ENCODE data around the gene STON2. TPM values are rescaled to one million over a fixed set of nuclear protein-coding genes. Genes with fewer than 3 reads are reported as not detected.

STON2 gene
- total RNA-seq, 1 donor from 2014 or later = 60.4 TPM

DNA sequence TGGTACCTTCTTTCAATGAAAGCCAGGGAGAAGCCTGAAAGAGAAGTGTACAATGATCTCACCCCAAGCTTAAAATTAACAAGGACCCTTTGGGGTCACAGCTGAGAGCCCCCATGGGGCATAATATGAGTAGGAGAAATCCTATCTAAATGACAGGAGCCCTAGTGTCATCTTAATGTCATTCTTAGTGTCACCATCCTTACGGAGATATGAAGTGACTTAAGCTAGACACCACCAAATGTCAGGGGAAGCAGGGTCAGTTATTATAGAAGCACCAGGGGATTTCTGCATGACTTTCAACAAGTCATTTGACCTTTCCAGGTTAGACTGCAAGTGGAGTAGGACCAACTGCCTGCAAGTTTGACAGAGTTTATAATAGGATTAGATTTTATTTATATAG lies 28.9 kb upstream of the STON2 start:
- peaks cover 19% of the 10 kb centered on the region for H3K4me1 Mint-ChIP-seq
- peaks cover 3% of the 10 kb centered on the region for H3K27me3 Mint-ChIP-seq (ENCODE audit: low read depth)
- H3K4me3 Mint-ChIP-seq = no peak overlapping the region
- no peaks in the 10 kb centered on the region for H3K36me3 Mint-ChIP-seq
- no peak for DNase-seq (ENCODE audit: low spot score in 2 of 2, unreplicated experiment in 2 of 2)
- TF ChIP-seq, protein P1, sequence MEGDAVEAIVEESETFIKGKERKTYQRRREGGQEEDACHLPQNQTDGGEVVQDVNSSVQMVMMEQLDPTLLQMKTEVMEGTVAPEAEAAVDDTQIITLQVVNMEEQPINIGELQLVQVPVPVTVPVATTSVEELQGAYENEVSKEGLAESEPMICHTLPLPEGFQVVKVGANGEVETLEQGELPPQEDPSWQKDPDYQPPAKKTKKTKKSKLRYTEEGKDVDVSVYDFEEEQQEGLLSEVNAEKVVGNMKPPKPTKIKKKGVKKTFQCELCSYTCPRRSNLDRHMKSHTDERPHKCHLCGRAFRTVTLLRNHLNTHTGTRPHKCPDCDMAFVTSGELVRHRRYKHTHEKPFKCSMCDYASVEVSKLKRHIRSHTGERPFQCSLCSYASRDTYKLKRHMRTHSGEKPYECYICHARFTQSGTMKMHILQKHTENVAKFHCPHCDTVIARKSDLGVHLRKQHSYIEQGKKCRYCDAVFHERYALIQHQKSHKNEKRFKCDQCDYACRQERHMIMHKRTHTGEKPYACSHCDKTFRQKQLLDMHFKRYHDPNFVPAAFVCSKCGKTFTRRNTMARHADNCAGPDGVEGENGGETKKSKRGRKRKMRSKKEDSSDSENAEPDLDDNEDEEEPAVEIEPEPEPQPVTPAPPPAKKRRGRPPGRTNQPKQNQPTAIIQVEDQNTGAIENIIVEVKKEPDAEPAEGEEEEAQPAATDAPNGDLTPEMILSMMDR (IDR thresholded peaks at IDR 0.05; ENCODE audit: unreplicated experiment) = no peak
- no peak overlapping the region for H3K27ac Mint-ChIP-seq
- no peaks in the 10 kb centered on the region for H3K9me3 Mint-ChIP-seq

DNA sequence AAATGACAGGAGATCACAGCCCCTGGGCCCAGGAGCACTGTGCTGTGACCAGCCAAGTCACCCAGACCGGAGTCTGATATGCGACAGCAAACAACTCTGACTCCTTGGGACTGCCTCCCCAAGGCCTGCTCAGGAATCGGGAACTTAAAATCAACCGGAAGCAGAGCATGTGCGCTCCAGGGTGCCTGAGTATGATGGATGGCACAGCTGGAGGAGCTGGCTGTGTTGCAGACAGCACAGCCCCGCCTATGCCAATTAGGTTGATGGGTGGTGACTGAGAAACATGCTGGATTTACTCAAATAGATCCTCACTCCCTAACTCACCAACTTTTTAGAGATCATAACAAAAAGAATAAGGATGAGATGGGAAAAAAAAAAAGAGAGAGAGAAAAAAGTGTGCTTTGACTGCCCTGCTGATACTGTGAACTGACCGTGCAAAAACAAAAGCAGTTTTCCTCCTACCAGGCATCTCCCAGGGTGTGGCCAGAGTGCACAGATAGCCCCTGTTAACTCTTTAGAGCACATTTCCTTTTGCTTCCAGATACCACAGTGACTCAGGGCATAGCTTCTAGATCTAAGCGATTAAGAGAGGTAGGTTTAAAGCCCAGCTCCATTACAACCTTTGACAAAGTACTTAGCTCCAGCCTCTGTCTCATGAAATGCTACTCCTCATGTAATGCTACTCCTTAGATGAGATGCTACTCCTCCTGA lies 27.4 kb upstream of the STON2 start:
- Mint-ChIP-seq H3K36me3 (no peaks in the 10 kb centered on the region), H3K27ac (no peak overlapping the region), H3K4me1 (peaks cover 15% of the 10 kb centered on the region), H3K27me3 (ENCODE audit: low read depth) (no peaks in the 10 kb centered on the region), H3K9me3 (no peaks in the 10 kb centered on the region), H3K4me3 (no peak overlapping the region)
- TF ChIP-seq, protein P1 (IDR thresholded peaks at IDR 0.05; ENCODE audit: unreplicated experiment) = no peak
- no peak for DNase-seq (ENCODE audit: low spot score in 2 of 2, unreplicated experiment in 2 of 2)

DNA sequence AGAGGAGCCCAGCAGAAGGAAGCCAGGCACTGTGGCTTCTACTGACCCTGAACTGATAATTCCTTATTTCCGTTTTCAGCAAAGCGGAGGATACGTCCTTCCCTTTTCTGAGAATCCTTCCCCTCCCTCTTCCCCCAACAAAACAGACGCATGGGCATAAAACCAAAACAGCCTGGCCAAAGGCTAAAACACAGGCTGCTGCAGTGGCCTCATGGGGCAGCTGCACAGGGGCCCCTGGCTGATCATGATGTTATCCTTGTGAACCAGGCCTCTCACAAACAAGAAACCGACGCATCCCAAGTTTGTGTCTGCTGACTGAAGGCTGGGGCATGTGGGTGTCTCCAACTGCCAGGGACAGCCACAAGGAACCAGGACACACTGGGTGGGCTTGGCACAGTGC lies 23.4 kb upstream of the STON2 start:
- Mint-ChIP-seq H3K27me3 (ENCODE audit: low read depth) (no peaks in the 10 kb centered on the region), H3K36me3 (peaks cover 3% of the 10 kb centered on the region), H3K4me1 (peaks cover 15% of the 10 kb centered on the region), H3K27ac (peak overlapping the region; percentile 47), H3K9me3 (peaks cover 2% of the 10 kb centered on the region), H3K4me3 (no peak overlapping the region)
- no peak for DNase-seq (ENCODE audit: low spot score in 2 of 2, unreplicated experiment in 2 of 2)
- TF ChIP-seq, protein P1 (IDR thresholded peaks at IDR 0.05; ENCODE audit: unreplicated experiment) = no peak

DNA sequence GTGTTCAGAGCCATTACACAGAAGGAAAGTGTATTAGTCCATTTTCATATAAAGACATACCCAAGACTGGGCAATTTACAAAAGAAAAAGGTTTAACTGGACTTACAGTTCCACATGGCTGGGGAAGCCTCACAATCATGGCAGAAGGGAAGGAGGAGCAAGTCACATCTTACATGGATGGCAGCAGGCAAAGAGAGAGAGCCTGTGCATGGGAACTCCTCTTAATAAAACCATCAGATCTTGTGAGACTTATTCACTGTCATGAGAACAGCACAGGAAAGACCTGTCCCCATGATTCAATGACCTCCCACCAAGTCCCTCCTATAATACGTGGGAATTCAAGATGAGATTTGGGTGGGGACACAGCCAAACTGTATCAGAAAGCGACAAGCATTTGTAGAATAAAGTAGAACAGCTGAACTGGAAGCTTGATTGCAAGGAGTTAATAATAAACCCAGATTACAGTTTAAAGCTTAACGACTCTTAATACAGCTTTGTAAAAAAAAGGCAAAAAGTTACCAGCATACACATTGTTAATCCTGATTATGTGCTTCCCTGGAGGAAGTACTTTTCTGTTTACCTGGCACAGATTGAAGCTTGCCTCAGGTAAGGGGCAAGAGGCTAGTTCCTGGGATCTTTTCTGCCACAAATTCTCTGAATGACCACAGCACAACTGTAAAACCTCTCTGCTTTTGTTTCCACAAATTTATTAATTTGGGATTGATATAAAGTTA lies 18.1 kb upstream of the STON2 start:
- Mint-ChIP-seq H3K27ac (no peak overlapping the region), H3K4me3 (no peak overlapping the region), H3K9me3 (peaks cover 12% of the 10 kb centered on the region), H3K27me3 (ENCODE audit: low read depth) (no peaks in the 10 kb centered on the region), H3K36me3 (peaks cover 10% of the 10 kb centered on the region), H3K4me1 (peaks cover under 1% of the 10 kb centered on the region)
- TF ChIP-seq, protein P1 (IDR thresholded peaks at IDR 0.05; ENCODE audit: unreplicated experiment) = no peak
- DNase-seq (ENCODE audit: low spot score in 2 of 2, unreplicated experiment in 2 of 2) = no peak

DNA sequence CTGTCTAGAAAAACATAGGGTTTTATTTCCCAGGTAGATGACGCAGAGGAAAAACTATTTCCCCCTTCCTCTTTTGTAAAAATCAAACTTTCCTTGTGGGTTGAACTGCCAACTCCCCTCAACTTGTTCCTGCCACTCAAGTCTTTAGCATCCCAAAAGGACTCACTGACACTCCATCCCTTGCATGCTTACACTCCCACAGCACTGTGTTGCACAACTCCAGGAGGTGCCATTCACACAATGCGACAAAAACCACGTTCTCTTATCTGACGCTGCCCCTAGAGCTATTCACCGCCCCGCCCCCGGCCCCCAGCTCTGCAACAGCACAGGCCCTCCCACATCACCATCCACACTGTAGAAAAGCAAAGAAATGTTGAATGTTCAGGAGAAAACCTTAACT lies 16.9 kb upstream of the STON2 start:
- Mint-ChIP-seq H3K36me3 (peaks cover 9% of the 10 kb centered on the region), H3K4me3 (no peak overlapping the region), H3K27ac (no peak overlapping the region), H3K27me3 (ENCODE audit: low read depth) (no peaks in the 10 kb centered on the region), H3K9me3 (peaks cover 12% of the 10 kb centered on the region), H3K4me1 (no peaks in the 10 kb centered on the region)
- DNase-seq (ENCODE audit: low spot score in 2 of 2, unreplicated experiment in 2 of 2) = no peak
- TF ChIP-seq, protein P1 (IDR thresholded peaks at IDR 0.05; ENCODE audit: unreplicated experiment) = no peak
